HepG2 (cell line): ENCODE results near the gene CIAO3. TPM values are rescaled to one million over a fixed set of nuclear protein-coding genes. Genes with fewer than 3 reads are reported as not detected.

ENCODE experiments used
- ARNTL ChIP-seq: sonication (generic); formaldehyde crosslinking; IDR thresholded peaks from 2 replicates; pipeline ENCODE4 v1.4.0; 2020; ENCODE audit warnings: mild to moderate bottlenecking, missing genetic modification reagents
- EP300 ChIP-seq, 3 experiments: sonication (generic) in 1 of 3; formaldehyde crosslinking in 1 of 3; IDR thresholded peaks; 2 replicates each; pipeline versions ENCODE4 v1.5.1 to v1.6.1; 2011 to 2020; ENCODE audit warnings: low read depth in 2 of 3, low read length in 2 of 3, borderline replicate concordance in 1 of 3, improper control_type of control experiment in 1 of 3, mild to moderate bottlenecking in 1 of 3, missing genetic modification reagents in 1 of 3, moderate library complexity in 1 of 3
- GPN1 ChIP-seq: sonication (generic); formaldehyde crosslinking; IDR thresholded peaks from 2 replicates; pipeline ENCODE4 v1.5.1; 2020; ENCODE audit warnings: missing genetic modification reagents, borderline replicate concordance
- HINFP ChIP-seq: sonication (generic); formaldehyde crosslinking; IDR thresholded peaks from 2 replicates; pipeline ENCODE4 v1.4.0; 2020; ENCODE audit warnings: low read depth, mild to moderate bottlenecking, missing genetic modification reagents
- JARID2 ChIP-seq: sonication (generic); formaldehyde crosslinking; IDR thresholded peaks from 2 replicates; pipeline ENCODE4 v1.8.1; 2023; ENCODE audit warnings: missing genetic modification reagents, inconsistent platforms; ENCODE audit not compliant: insufficient replicate concordance
- KAT2B ChIP-seq: fragments of 150-350 bp; IDR thresholded peaks from 2 replicates; pipeline ENCODE4 v1.6.1; 2014; ENCODE audit warnings: low read depth, low read length, borderline replicate concordance
- KLF13 ChIP-seq: sonication (generic); formaldehyde crosslinking; IDR thresholded peaks from 2 replicates; pipeline ENCODE4 v1.4.0; 2020; ENCODE audit warnings: mild to moderate bottlenecking, missing genetic modification reagents
- NFIC ChIP-seq: IDR thresholded peaks from 2 replicates; pipeline ENCODE4 v1.6.1; 2012; ENCODE audit warnings: mild to moderate bottlenecking, low read length, inconsistent platforms
- NR2F1 ChIP-seq, 2 experiments: fragments of 450-650 bp in 1 of 2; formaldehyde crosslinking in 1 of 2; IDR thresholded peaks; 2 replicates each; pipeline versions ENCODE4 v1.5.0 to v1.6.1; 2016 to 2020; ENCODE audit warnings: mild to moderate bottlenecking in 1 of 2, missing compliant biosample characterization in 1 of 2, missing genetic modification reagents in 1 of 2, moderate library complexity in 1 of 2
- PCBP2 ChIP-seq: fragments of 200-400 bp; formaldehyde crosslinking; optimal IDR thresholded peaks from 2 replicates; pipeline ENCODE3; 2018; ENCODE audit warnings: low read length, low read depth; ENCODE audit not compliant: poor library complexity, severe bottlenecking
- PRDM4 ChIP-seq: sonication (generic); formaldehyde crosslinking; IDR thresholded peaks from 2 replicates; pipeline ENCODE4 v1.9.0; 2021; ENCODE audit warnings: missing genetic modification reagents, borderline replicate concordance
- RERE ChIP-seq: IDR thresholded peaks from 2 replicates; pipeline ENCODE4 v1.6.1; 2016; ENCODE audit warnings: low read depth, missing genetic modification reagents, missing compliant biosample characterization
- SMYD3 ChIP-seq: sonication (generic); formaldehyde crosslinking; IDR thresholded peaks from 2 replicates; pipeline ENCODE4 v1.8.1; 2023; ENCODE audit warnings: mild to moderate bottlenecking, missing genetic modification reagents
- TCF7 ChIP-seq: sonication (generic); IDR thresholded peaks from 2 replicates; pipeline ENCODE4 v1.6.1; 2016; ENCODE audit warnings: antibody characterized with exemption, low read depth
- ZNF264 ChIP-seq: sonication (generic); formaldehyde crosslinking; IDR thresholded peaks from 2 replicates; pipeline ENCODE4 v1.4.0; 2020; ENCODE audit warnings: missing genetic modification reagents
- ZNF292 ChIP-seq: sonication (generic); formaldehyde crosslinking; IDR thresholded peaks from 2 replicates; pipeline ENCODE4 v1.8.1; 2022; ENCODE audit warnings: mild to moderate bottlenecking, low read depth, missing genetic modification reagents, borderline replicate concordance
- ZNF773 ChIP-seq: sonication (generic); formaldehyde crosslinking; IDR thresholded peaks from 2 replicates; pipeline ENCODE4 v1.4.0; 2020; ENCODE audit warnings: missing genetic modification reagents, borderline replicate concordance
- ZNF781 ChIP-seq: sonication (generic); formaldehyde crosslinking; IDR thresholded peaks from 2 replicates; pipeline ENCODE4 v1.5.1; 2020; ENCODE audit warnings: borderline replicate concordance, mild to moderate bottlenecking, missing genetic modification reagents; ENCODE audit errors: not compliant biosample characterization
- polyA plus RNA-seq, 8 experiments: library from polyadenylated mRNA; depleted of rRNA in 3 of 8; stranded (reverse) in 7 of 8; unstranded in 1 of 8; fragments of >200 nt; fragmentation: Illumina TruSeq in 4 of 8; extraction: Trizol in 4 of 8; gene quantifications; 2 replicates each; pipeline versions ENCODE4 v1.2.1 to v1.2.3, GENCODE V29; 2011 to 2016; ENCODE audit warnings: low read depth in 4 of 8, missing spikeins in 1 of 8, mixed read lengths in 1 of 8; ENCODE audit not compliant: insufficient read depth in 1 of 8
- total RNA-seq, 5 experiments: library from RNA; depleted of rRNA; stranded (reverse); fragments of >200 nt; fragmentation: Illumina TruSeq; extraction: Trizol; gene quantifications; 2 replicates each; pipeline ENCODE4 v1.2.3, GENCODE V29; 2016; ENCODE audit warnings: low read depth in 1 of 5

Gene CIAO3
- total and polyA plus RNA-seq, 2 of the 13 experiments (the other 11 are each of a cell fraction or from before 2014, with no cell fraction given): 21.7 to 25.0 TPM

- TF ChIP-seq RERE (CRISPR knock-in tag): no peak
- peak; percentile 97; the same call in 1 of the 2 replicates for TF ChIP-seq ZNF773 (CRISPR knock-in tag)
- TF ChIP-seq TCF7: no peak
- no peak for TF ChIP-seq PRDM4
- no peak for TF ChIP-seq JARID2 (CRISPR knock-in tag)
- TF ChIP-seq ZNF264 (CRISPR knock-in tag): no peak
- no peak for TF ChIP-seq ARNTL
- TF ChIP-seq SMYD3 (CRISPR knock-in tag): no peak
- TF ChIP-seq NFIC: no peak
- TF ChIP-seq EP300 (IDR thresholded peaks at IDR 0.05; ENCODE audit: low read depth in 2 of 2, low read length in 2 of 2): no peak
- TF ChIP-seq EP300 (CRISPR knock-in tag; IDR thresholded peaks at IDR 0.05; ENCODE audit: borderline replicate concordance): no peak
- TF ChIP-seq PCBP2: no peak
- no peak for TF ChIP-seq ZNF292
- TF ChIP-seq NR2F1 (CRISPR knock-in tag; IDR thresholded peaks at IDR 0.05): no peak
- TF ChIP-seq HINFP: no peak
- TF ChIP-seq KAT2B: no peak
- no peak for TF ChIP-seq ZNF781 (CRISPR knock-in tag)
- no peak for TF ChIP-seq GPN1 (CRISPR knock-in tag)
- TF ChIP-seq KLF13 (CRISPR knock-in tag): no peak
These were observed 39.9 kb downstream of the CIAO3 start (continued) for GRCh38 chr16:700684-701584.
